ENCODE measurements around the gene LRRC8D. TPM values are rescaled to one million over a fixed set of nuclear protein-coding genes. Genes with fewer than 3 reads are reported as not detected.
A peak's percentile ranks its signal among the peaks of the same experiment; 100 is the strongest.

LRRC8D gene
- total and polyA plus RNA-seq, 9 of the 15 experiments (the other 6 are each of a cell fraction or from before 2014, with no cell fraction given), result 3.4 to 53.9 (median 15.9) TPM

DNA sequence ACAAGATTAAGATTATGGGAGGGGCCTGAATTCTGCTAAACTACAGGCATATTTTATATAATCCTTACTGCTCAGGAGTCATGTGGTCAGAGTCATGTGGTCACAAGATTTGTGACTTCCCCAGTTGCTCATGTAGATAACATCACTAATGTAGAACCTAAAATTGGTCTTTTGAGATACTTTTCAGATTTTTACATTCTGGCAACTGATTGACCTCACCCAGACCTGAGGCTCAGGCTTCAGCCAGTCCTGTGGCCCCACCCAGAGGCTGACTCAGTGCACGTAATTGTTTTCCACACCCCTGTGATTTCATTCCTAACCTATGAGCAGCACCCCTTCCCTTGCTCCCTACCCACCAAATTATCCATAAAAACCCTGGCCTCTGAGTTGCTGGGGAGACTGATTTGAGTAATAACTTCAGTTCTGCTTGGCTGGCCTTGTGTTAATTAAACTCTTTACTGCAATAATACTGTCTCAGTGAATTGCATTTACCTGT lies 132.3 kb downstream of the LRRC8D start (continued):
- TF ChIP-seq MGA (IDR thresholded peaks at IDR 0.05) (peak; percentile 14; the same call in 1 of the 2 replicates), POLR2AphosphoS5 (IDR thresholded peaks at IDR 0.05; ENCODE audit: control insufficient read depth, insufficient read depth, low read depth, low read length) (no peak), SMAD4 (CRISPR knock-in tag; conservative IDR thresholded peaks at IDR 0.05) (no peak), DEAF1 (CRISPR knock-in tag; IDR thresholded peaks at IDR 0.05) (peak; percentile 87), ZNF140 (CRISPR knock-in tag; IDR thresholded peaks at IDR 0.05) (no peak), ZBTB26 (CRISPR knock-in tag; IDR thresholded peaks at IDR 0.05) (no peak), RNF2 (IDR thresholded peaks at IDR 0.05) (no peak), RBM17 (IDR thresholded peaks at IDR 0.05; ENCODE audit: borderline replicate concordance, low read depth, low read length) (no peak), POLR3A (IDR thresholded peaks at IDR 0.05; ENCODE audit: borderline replicate concordance, extremely low read depth, insufficient read depth, insufficient read length) (no peak), RAD21 (CRISPR knock-in tag; conservative IDR thresholded peaks at IDR 0.05 in 1 of 2, IDR thresholded peaks at IDR 0.05 in 1 of 2) (peak; percentile 92 to 94), TEAD1 (CRISPR knock-in tag; IDR thresholded peaks at IDR 0.05) (peak in 1 of 2 experiments; percentile 77; a peak in 1 of 4 replicates), CBFA2T2 (conservative IDR thresholded peaks at IDR 0.05) (peak; percentile 21; the same call in 1 of the 2 replicates), NR2C2 (CRISPR knock-in tag; IDR thresholded peaks at IDR 0.05) (no peak), NR2C2 (tag; IDR thresholded peaks at IDR 0.05) (peak; percentile 45; the same call in 1 of the 2 replicates)
